ENCODE data around the gene BDH1.
"Not testable (repeated sequence)": the region's sequence is repeated elsewhere in the genome, so short reads cannot be mapped to it uniquely, and the experiment has no call there.

BDH1 gene

DNA sequence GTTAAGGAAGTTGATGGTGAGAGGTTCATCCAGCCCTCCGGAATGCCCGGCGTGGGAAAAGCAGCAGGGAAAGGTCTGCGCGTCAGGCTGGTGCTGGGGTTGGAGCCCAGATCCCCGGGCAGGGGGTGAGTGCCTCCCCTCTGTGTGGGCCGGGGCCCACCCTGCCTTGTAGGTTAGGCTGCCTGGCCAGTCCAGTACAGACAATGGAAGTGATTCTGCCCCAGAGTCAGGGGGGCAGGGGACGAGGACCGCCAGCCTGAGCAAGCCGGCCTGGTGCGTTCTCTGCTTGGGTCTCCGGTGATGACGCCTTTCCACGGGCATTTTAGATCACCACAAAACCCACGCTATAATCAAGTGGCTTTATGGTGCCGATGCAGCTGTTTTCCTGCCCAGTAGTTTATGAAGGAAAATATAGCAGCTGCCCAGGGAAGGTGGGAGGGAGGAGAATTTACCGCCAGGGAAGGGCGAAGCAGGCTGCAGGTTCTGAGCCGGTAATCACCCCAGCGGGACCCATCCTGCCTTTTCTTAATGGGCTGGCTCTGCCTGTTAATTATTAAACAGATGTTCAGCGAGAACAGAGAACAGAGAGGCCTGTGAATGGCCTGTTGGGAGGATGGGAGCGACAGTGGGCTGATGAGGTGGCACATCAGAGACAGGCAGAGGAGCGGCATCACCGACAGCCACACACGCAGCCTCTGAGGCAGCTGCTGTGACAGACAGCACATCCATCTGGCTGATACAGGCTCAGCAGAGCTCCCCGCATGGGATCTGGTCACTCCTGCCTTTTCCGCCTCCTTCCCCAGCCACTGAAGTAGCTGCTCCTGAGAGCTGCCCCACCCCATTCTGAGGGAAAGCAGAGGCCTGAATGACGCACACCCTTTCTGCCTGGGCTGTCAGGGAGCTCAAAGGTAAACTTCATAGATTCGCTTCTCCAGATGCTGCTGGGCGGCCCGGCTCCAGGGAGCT, 35.2 kb downstream of the BDH1 start:
- no peak for FAIRE-seq

DNA sequence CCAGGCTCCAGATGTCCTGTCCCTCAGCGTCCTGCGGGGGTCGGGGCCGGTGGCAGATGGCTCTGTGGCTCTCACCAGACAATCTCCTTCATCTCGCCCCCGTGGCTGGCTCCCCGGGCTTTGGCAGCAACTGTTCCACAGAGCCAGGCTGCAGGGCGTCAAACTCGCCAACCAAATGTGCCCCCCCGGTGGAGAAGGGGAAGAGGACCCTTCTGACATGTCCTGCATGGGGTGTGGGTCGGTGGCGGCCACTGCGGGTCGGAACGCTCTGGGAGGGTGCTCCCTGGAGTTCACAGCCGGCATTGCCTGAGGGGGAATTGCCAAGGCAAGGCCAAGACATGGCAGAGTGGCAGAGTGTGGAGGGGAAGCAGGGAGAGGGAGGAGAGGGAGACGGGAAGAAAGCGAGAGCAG, 36.0 kb downstream of the BDH1 start:
- no peak for FAIRE-seq

GRCh38 chr3:197518881-197519421, 36.8 kb downstream of the BDH1 start:
- FAIRE-seq = no peak

DNA sequence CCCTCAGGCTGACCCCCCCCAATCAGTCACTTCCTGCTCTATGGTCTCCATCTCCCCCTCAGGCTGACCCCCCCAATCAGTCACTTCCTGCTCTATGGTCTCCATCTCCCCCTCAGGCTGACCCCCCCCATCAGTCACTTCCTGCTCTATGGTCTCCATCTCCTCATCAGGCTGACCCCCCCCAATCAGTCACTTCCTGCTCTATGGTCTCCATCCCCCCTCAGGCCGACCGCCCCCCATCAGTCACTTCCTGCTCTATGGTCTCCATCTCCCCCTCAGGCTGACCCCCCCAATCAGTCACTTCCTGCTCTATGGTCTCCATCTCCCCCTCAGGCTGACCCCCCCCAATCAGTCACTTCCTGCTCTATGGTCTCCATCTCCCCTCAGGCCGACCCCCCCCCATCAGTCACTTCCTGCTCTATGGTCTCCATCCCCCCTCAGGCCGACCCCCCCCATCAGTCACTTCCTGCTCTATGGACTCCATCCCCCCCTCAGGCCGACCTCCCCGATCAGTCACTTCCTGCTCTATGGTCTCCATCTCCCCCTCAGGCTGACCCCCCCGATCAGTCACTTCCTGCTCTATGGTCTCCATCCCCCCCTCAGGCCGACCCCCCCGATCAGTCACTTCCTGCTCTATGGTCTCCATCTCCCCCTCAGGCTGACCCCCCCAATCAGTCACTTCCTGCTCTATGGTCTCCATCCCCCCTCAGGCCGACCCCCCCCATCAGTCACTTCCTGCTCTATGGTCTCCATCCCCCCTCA, 37.7 kb downstream of the BDH1 start:
- FAIRE-seq = not testable (repeated sequence)

GRCh38 chr3:197516890-197517606, 38.7 kb downstream of the BDH1 start:
- not testable (repeated sequence) for FAIRE-seq

GRCh38 chr3:197516517-197516889, 39.3 kb downstream of the BDH1 start:
- no peak for FAIRE-seq

DNA sequence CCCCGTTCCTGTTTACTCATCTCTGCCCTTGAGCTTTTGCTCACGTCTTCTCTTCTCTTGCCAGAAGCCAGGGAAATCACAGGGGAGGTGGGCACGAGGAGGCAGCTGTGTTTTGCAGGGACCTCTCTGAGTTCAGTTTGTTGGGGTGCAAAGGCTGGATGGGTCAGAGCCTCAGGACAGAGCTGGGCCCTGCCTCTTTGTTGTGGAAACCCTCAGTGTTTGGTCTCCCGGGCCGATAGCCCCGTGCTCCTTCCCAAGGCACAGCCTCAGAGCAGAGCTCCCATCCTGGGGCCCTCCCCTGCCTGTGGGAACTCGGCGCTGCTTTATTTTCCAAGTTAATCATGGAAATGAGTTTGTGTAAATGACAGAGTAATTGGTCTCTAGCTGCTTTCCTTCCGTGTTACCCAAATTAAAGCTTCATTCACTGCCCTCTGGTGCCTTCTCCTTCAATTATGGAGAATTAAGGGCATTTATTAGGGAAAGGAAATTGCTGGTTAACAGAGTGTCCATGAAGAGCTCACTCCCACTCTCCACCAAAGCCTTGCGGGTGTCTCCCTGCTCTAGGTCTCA, 40.9 kb downstream of the BDH1 start:
- FAIRE-seq = no peak

DNA sequence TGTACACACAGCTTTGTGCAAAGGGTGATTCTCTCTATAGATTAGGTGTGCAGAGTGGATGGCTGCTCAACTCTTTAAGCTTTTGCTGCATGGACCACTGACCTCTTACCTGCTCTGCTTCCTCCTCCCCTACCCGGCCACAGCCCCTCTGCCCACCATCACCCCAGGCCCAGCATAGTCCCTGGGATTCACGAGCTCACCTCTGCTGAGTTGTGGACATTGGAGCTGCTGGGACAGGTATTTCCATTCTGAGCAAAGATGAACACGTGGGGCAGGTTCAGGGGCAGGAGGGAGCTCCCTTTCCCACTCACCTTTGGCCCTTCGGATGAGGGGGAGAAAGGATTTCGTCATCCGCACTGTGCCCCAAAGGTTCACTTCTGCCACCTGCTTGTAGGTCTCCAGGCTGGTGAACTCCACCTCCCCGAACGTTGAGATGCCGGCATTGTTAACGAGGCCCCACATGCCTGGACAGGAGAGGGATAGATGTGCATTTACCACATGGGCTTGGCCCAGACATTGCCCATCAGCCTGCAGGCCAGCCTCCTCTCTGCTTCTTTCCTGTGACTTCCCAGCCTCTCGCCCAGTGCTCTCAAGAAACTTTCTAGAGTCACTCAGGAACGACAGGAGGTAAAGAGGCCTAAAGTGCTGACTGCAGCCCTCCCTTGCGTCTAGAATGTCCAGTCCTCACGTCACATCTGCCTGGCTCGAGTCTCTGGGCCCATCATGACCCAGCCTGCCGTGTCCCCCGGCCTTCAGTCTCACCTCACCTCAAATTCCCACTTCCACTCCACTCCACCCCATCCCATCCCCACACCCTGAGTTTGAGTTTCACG, 41.6 kb downstream of the BDH1 start:
- FAIRE-seq = no peak

DNA sequence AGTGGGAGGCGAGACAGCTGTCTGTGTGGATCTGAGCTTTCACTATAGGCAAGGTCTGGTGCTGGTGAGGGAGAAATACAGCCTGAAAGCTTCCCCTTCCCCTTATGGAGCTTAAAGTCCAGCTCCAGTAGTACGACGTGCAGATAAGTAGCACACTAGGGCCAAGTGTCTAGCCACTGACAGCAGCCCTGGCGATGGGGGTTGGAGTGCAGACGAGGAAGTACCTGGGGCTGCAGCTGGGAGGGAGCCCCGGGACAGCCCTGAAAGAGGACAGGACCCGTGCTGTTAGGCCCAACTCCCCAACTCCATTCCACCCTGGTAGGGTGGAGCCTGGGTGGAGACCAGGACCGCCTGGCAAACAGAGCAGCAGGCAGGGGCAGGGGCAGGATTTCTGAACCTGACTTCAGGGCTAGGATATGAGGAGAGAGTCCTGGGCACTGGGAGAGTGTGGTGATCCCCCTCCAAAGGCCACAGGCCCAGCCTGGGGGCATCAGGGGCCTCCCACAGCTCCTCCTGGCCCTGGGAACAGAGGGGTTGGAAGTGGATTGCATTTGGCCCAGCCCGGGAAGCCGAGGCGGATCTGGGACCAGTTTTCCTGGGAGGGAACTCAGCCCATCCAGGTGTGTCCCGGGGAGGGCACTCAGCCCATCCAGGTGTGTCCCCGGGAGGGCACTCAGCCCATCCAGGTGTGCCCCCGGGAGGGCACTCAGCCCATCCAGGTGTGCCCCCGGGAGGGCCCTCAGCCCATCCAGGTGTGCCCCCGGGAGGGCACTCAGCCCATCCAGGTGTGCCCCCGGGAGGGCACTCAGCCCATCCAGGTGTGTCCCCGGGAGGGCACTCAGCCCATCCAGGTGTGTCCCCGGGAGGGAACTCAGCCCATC, 42.8 kb downstream of the BDH1 start:
- no peak for FAIRE-seq

GRCh38 chr3:197511853-197512635, 43.7 kb downstream of the BDH1 start:
- FAIRE-seq = no peak

- FAIRE-seq = no peak
Observed at GRCh38 chr3:197511130-197511529, 44.6 kb downstream of the BDH1 start.

DNA sequence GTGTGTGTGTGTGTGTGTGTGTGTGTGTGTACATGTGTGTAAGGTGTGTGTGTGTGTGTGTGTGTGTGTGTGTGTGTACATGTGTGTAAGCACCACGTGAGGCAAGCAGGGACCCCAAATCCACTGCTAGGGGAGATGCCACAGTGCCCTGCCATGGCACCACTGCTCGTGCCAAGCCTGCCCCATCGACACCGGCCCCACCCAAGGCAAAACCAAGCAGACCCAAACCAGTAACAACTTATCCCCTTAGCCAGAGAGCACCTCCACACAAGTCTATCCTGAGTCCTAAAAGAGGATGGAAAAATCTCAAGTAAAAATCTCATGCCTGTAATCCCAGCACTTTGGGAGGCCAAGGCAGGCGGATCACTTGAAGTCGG, 45.1 kb downstream of the BDH1 start:
- no peak for FAIRE-seq

- FAIRE-seq = no peak
Observed at GRCh38 chr3:197508924-197509775, 46.6 kb downstream of the BDH1 start.

- FAIRE-seq = no peak
Observed at GRCh38 chr3:197508461-197508860, 47.3 kb downstream of the BDH1 start.

- no peak for FAIRE-seq
Observed at GRCh38 chr3:197508051-197508451, 47.7 kb downstream of the BDH1 start.

DNA sequence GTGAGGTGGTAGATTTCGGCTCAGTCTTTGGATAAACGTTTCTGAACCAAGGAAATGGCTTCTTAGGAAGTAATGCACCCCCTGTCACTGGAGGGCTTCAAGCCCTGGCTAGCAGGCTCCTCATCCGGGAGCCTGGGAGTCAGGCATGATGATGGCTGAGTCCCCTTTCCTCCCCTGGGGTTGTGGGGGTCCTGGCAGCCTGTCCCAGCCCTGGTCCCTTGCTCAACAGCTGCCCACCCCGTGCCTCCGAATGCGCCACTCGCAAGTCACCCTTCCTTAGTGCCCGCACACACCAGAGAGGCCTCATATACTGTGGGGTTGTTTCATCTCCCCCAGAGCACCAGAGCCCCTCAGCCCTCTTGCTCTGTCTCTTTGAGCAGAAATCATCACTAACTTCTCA, 48.2 kb downstream of the BDH1 start:
- FAIRE-seq = no peak

DNA sequence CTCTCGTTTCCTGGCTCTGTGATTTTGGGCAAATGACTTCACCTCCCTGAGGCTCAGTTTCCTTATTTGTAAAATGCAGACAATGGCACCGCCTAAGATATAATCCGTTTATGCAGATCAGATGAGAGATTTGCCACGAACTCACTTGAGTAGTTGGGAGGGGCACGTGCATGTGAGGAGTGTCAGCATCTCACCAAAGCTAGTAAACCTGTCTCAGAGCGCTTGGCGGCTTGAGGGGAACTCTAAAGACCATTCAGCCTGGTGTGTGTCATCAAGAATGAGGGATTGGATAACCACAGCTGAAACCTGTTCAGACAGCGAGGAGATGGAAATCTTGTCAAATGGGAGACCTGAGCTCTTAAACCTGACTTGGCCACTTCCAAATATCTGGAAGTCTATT, 48.7 kb downstream of the BDH1 start:
- FAIRE-seq = no peak

- FAIRE-seq = no peak
Observed at GRCh38 chr3:197505796-197506548, 49.8 kb downstream of the BDH1 start.

All from colon (tissue), 2 donors.